ENCODE measurements around the gene TMEM98.

DNA sequence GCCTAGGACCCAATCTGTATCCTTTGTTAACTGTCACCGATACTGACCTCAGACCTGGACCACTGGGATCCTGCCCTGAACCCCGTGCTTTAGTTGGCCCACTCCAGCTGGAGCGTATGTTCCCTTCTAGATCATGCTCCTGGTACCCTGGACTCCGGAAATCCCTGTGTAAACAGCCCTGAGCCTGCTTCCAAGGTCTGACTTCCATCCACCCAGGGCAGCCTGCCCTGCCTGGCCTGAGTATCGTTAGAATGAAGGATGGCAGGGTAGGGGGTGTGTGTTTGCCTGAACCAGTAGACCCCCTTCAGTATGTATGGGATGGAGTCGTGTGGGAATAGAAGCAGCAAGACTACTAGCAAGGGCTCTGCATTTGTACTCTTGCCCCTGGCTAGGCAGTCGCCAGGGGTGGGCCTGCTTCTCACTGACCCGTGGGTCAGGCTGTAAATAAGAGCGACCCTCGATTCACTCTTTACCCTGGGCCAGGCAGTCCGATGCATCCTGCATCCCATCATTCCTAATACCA lies 691 bp upstream of the TMEM98 start:
- TF ChIP-seq CTCF (IDR thresholded peaks at IDR 0.05) (no peak), ZFX (IDR thresholded peaks at IDR 0.05; ENCODE audit: borderline replicate concordance) (no peak)
